ENCODE results near the gene CDRT4. TPM values are rescaled to one million over a fixed set of nuclear protein-coding genes. Genes with fewer than 3 reads are reported as not detected.

CDRT4 gene
- total RNA-seq, 3 donors from 2014 or later = 3.8 to 17.4 (median 7.0) TPM

- H3K36me3 ChIP-seq = no peaks in the 10 kb centered on the region
- H3K9me3 ChIP-seq = no peaks in the 10 kb centered on the region
- no peaks in the 10 kb centered on the region for H3K4me1 ChIP-seq
- DNase-seq (ENCODE audit: low spot score in 2 of 2) = no peak
- no peak overlapping the region for H3K4me3 ChIP-seq
- intact Hi-C loops (cut with DNase I; ENCODE audit: low total_unique reads) = no loop called here
- TF ChIP-seq POLR2A (IDR thresholded peaks at IDR 0.05) = no peak
- no peak for TF ChIP-seq POLR2AphosphoS5 (IDR thresholded peaks at IDR 0.05)
- no peak for TF ChIP-seq CTCF (IDR thresholded peaks at IDR 0.05)
- peak overlapping the region; percentile 58 to 82 for H3K27ac ChIP-seq
- H3K27me3 ChIP-seq = no peaks in the 10 kb centered on the region
Measured at GRCh38 chr17:15512071-15512709, 44.8 kb upstream of the CDRT4 start.

- Histone ChIP-seq H3K9me3 (no peaks in the 10 kb centered on the region), H3K4me1 (no peaks in the 10 kb centered on the region), H3K36me3 (no peaks in the 10 kb centered on the region), H3K4me3 (no peak overlapping the region), H3K27ac (no peak overlapping the region), H3K27me3 (no peaks in the 10 kb centered on the region)
- intact Hi-C loops (cut with DNase I; ENCODE audit: low total_unique reads) = no loop called here
- DNase-seq (ENCODE audit: low spot score in 2 of 2) = no peak
- TF ChIP-seq CTCF (IDR thresholded peaks at IDR 0.05) (no peak), POLR2AphosphoS5 (IDR thresholded peaks at IDR 0.05) (no peak), POLR2A (IDR thresholded peaks at IDR 0.05) (no peak)
Measured at GRCh38 chr17:15511142-15511541, 43.7 kb upstream of the CDRT4 start.

GRCh38 chr17:15510361-15510760 lies 42.9 kb upstream of the CDRT4 start:
- Histone ChIP-seq H3K36me3 (no peaks in the 10 kb centered on the region), H3K27ac (no peak overlapping the region), H3K4me3 (no peak overlapping the region), H3K9me3 (no peaks in the 10 kb centered on the region), H3K27me3 (no peaks in the 10 kb centered on the region), H3K4me1 (no peaks in the 10 kb centered on the region)
- DNase-seq (ENCODE audit: low spot score in 2 of 2) = no peak
- no peak for TF ChIP-seq POLR2AphosphoS5 (IDR thresholded peaks at IDR 0.05)
- TF ChIP-seq CTCF (IDR thresholded peaks at IDR 0.05) = no peak
- no peak for TF ChIP-seq POLR2A (IDR thresholded peaks at IDR 0.05)
- intact Hi-C loops (cut with DNase I; ENCODE audit: low total_unique reads) = no loop called here

GRCh38 chr17:15509095-15509494 lies 41.7 kb upstream of the CDRT4 start:
- intact Hi-C loops (cut with DNase I; ENCODE audit: low total_unique reads) = loop anchor here (10.0 kb wide), 1 partner anchor 646 kb away; no protein-coding TSS in a partner anchor
- H3K4me3 ChIP-seq = no peak overlapping the region
- no peaks in the 10 kb centered on the region for H3K36me3 ChIP-seq
- H3K27me3 ChIP-seq = no peaks in the 10 kb centered on the region
- H3K27ac ChIP-seq = no peak overlapping the region
- H3K4me1 ChIP-seq = no peaks in the 10 kb centered on the region
- H3K9me3 ChIP-seq = no peaks in the 10 kb centered on the region
- DNase-seq (ENCODE audit: low spot score in 2 of 2) = no peak
- no peak for TF ChIP-seq POLR2AphosphoS5 (IDR thresholded peaks at IDR 0.05)
- no peak for TF ChIP-seq POLR2A (IDR thresholded peaks at IDR 0.05)
- no peak for TF ChIP-seq CTCF (IDR thresholded peaks at IDR 0.05)

GRCh38 chr17:15508466-15508865 lies 41.0 kb upstream of the CDRT4 start:
- no peak overlapping the region for H3K4me3 ChIP-seq
- H3K27ac ChIP-seq = no peak overlapping the region
- TF ChIP-seq POLR2A (IDR thresholded peaks at IDR 0.05) (no peak), CTCF (IDR thresholded peaks at IDR 0.05) (no peak), POLR2AphosphoS5 (IDR thresholded peaks at IDR 0.05) (no peak)
- intact Hi-C loops (cut with DNase I; ENCODE audit: low total_unique reads) = loop anchor here (10.0 kb wide), 1 partner anchor 646 kb away; no protein-coding TSS in a partner anchor
- H3K36me3 ChIP-seq = no peaks in the 10 kb centered on the region
- no peaks in the 10 kb centered on the region for H3K9me3 ChIP-seq
- H3K4me1 ChIP-seq = no peaks in the 10 kb centered on the region
- DNase-seq (ENCODE audit: low spot score in 2 of 2) = no peak
- H3K27me3 ChIP-seq = no peaks in the 10 kb centered on the region
